DOHH2 (cell line): Measurements from ENCODE around the gene SYNGR2.

Experiments
- CTCF ChIP-seq: fragments of 200-600 bp; sonication (generic); IDR thresholded peaks from one replicate; pipeline ENCODE4 v1.5.1; 2014; ENCODE audit warnings: antibody characterized with exemption, mild to moderate bottlenecking, low read depth, low read length; ENCODE audit not compliant: poor library complexity, severe bottlenecking
- EZH2phosphoT487 ChIP-seq: fragments of 200-600 bp; sonication (generic); IDR thresholded peaks from 2 replicates; pipeline ENCODE4 v1.6.1; 2017; ENCODE audit warnings: borderline replicate concordance, mild to moderate bottlenecking, antibody characterized with exemption, low read length, moderate library complexity, mixed read lengths

GRCh38 chr17:78170692-78171590 is 2.6 kb downstream of the SYNGR2 start:
- TF ChIP-seq CTCF (no peak), EZH2phosphoT487 (no peak)
